ENCODE data around the gene LPCAT2. TPM values are rescaled to one million over a fixed set of nuclear protein-coding genes. Genes with fewer than 3 reads are reported as not detected.

Gene LPCAT2
- total RNA-seq, 4 donors from 2014 or later = 10.0 to 21.7 (median 16.9) TPM

DNA sequence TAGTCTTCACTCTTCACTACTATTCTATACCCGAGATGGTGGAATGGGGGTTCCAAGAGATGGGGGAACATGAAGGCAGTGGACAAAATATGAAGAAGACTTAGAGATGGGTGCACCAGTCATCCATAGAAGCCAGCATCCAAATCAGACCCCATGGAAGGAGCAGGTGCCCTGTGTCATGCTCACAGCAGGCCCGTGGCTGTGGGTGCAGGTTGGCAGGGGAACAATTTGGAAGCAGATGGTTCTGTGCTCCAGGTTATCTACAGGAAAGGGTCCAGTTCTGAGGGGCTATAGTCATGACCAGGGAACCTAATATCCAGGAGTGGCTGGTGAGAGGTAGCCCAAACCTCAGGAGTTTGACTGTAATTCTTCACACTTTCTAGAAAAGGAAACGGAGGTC lies 9.6 kb upstream of the LPCAT2 start:
- H3K4me3 ChIP-seq = no peak overlapping the region
- H3K36me3 ChIP-seq = peaks cover 0 to 6% (median 0%) of the 10 kb centered on the region in 3 donors
- TF ChIP-seq POLR2A (IDR thresholded peaks at IDR 0.05) = no peak
- TF ChIP-seq, protein P1, sequence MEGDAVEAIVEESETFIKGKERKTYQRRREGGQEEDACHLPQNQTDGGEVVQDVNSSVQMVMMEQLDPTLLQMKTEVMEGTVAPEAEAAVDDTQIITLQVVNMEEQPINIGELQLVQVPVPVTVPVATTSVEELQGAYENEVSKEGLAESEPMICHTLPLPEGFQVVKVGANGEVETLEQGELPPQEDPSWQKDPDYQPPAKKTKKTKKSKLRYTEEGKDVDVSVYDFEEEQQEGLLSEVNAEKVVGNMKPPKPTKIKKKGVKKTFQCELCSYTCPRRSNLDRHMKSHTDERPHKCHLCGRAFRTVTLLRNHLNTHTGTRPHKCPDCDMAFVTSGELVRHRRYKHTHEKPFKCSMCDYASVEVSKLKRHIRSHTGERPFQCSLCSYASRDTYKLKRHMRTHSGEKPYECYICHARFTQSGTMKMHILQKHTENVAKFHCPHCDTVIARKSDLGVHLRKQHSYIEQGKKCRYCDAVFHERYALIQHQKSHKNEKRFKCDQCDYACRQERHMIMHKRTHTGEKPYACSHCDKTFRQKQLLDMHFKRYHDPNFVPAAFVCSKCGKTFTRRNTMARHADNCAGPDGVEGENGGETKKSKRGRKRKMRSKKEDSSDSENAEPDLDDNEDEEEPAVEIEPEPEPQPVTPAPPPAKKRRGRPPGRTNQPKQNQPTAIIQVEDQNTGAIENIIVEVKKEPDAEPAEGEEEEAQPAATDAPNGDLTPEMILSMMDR (IDR thresholded peaks at IDR 0.05) = no peak
- 62 to 68% methylated on average over 3 of the region's 3 CpGs for WGBS, 2 donors
- H3K9me3 ChIP-seq = no peaks in the 10 kb centered on the region
- H3K4me1 ChIP-seq = peaks cover 20 to 70% (median 32%) of the 10 kb centered on the region in 3 donors
- no peak overlapping the region for H3K27ac ChIP-seq
- DNase-seq = no peak
- intact Hi-C loops (cut with DNase I) = no loop called here
- H3K27me3 ChIP-seq = no peaks in the 10 kb centered on the region

DNA sequence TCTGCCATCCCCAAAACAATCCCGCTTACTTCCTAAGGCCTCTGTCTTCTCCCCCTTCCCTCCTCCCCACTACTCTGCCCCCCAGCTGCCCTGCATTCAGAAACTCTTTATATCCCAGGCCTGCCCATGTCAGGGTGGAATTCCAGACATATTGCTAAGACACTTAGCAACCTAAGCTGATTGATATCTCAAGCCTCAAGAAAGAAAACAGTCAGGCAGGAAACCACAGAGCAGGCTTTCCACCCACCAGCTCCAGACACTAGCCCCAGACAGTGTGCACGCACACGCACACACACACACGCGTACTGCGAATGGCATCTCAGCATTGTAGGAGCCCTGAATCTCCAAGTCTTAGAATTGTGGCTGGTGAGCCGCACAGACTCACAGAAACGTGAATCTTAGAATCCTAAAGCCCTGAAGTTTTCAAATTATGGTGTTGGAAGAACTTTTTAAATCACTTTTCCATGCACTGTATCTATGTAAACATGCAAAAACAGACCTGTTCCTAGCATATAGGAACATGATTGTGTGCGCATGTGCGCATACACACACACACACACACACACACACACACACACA lies 8.8 kb upstream of the LPCAT2 start:
- H3K27ac ChIP-seq = no peak overlapping the region
- WGBS, 2 donors = 39 to 77% methylated on average over 8 to 10 of the region's 10 CpGs
- peaks cover 20 to 63% (median 32%) of the 10 kb centered on the region in 3 donors for H3K4me1 ChIP-seq

DNA sequence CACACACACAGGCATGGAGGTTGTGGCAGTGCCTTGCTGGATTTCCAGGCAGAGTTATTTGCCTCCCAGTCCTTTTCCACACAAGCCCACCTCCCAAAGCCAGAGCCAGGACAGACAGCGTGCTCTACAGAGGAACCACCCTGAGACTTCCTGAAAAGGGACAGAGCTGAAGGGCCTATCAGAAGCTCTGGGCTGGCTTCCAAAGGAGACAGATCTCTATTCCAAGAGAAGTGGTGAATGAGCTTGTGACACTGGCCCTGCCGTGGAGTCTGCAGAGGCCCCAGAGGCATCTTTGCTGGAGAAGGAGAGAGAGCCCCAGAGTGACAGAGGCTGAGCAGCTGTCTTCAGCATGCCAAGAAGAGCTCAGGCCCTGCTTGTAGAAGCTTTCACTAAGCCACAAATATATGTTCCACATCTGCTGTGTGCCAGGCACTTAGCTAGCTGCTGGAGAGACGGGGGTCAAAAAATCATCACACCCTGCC lies 8.3 kb upstream of the LPCAT2 start:
- H3K4me1 ChIP-seq = peaks cover 17 to 58% (median 28%) of the 10 kb centered on the region in 3 donors
- DNase-seq = no peak
- H3K27ac ChIP-seq = no peak overlapping the region
- H3K9me3 ChIP-seq = no peaks in the 10 kb centered on the region
- WGBS, 2 donors = 0 to 46% methylated on average over 1 to 2 of the region's 3 CpGs
- H3K36me3 ChIP-seq = peaks cover 0 to 10% (median 0%) of the 10 kb centered on the region in 3 donors
- intact Hi-C loops (cut with DNase I) = loop anchor here (10.0 kb wide), 1 partner anchor 56 kb away; no protein-coding TSS in a partner anchor
- H3K4me3 ChIP-seq = no peak overlapping the region
- H3K27me3 ChIP-seq = no peaks in the 10 kb centered on the region
- TF ChIP-seq, protein P1 (IDR thresholded peaks at IDR 0.05) = no peak
- TF ChIP-seq POLR2A (IDR thresholded peaks at IDR 0.05) = no peak

More for the DNA sequence above, 8.8 kb upstream of the LPCAT2 start:
- Histone ChIP-seq H3K4me3 (no peak overlapping the region), H3K36me3 (peaks cover 0 to 6% (median 0%) of the 10 kb centered on the region in 3 donors), H3K27me3 (no peaks in the 10 kb centered on the region), H3K9me3 (no peaks in the 10 kb centered on the region)
- TF ChIP-seq POLR2A (IDR thresholded peaks at IDR 0.05) = no peak
- TF ChIP-seq, protein P1 (IDR thresholded peaks at IDR 0.05) = no peak
- DNase-seq = no peak
- intact Hi-C loops (cut with DNase I) = loop anchor here (10.0 kb wide), 1 partner anchor 55 kb away; no protein-coding TSS in a partner anchor

DNA sequence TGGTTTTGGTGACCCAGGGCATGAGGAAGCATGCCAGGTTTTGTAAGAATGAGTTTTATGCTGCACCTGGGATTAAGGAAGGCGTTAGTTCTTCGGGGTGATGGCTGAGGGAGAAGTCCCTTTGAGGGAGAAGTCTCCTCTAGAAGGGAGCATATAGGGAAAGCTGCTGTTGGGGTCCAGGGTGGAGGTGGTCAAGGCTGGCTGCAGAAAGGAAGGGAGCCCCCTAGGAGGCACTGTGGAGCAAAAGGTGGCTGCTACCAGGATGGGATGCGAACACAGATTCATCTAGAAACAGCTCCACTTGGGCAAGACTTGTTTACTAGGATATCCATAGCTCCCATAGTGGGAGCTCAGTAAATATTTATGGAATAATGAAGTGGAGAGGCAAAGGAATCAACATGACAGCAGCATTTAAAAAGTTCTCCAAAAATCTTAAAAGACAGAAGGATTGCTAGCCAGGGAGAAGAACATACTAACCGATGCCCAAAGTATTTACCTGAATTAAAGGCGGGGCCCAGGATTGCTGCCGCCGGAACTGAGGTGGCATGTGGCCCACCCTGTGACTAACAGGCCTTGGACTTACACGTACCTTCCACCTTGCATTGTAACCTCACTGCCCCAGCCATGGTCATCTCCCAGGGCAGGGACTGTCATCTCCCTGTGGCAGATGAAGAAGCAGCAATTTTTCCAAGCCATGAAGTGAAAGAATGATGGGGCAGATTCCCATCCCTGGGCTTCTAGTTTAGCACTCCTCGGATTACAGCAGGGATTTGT lies 7.1 kb upstream of the LPCAT2 start:
- H3K9me3 ChIP-seq = no peaks in the 10 kb centered on the region
- WGBS, 2 donors = 55 to 64% methylated on average over 9 of the region's 9 CpGs
- intact Hi-C loops (cut with DNase I) = loop anchor here (10.0 kb wide), 1 partner anchor 57 kb away; no protein-coding TSS in a partner anchor
- H3K27ac ChIP-seq = no peak overlapping the region
- no peak overlapping the region for H3K4me3 ChIP-seq
- peaks cover 17 to 49% (median 23%) of the 10 kb centered on the region in 3 donors for H3K4me1 ChIP-seq
- H3K36me3 ChIP-seq = peaks cover 0 to 18% (median 1%) of the 10 kb centered on the region in 3 donors
- H3K27me3 ChIP-seq = no peaks in the 10 kb centered on the region
- TF ChIP-seq, protein P1 (IDR thresholded peaks at IDR 0.05) = peak in 1 of 6 experiments; percentile 19
- TF ChIP-seq POLR2A (IDR thresholded peaks at IDR 0.05) = no peak
- no peak for DNase-seq

All from esophagus squamous epithelium (tissue), 5 donors.